Ascending aorta (tissue), 2 donors: ENCODE results near the gene MYMK. TPM values are rescaled to one million over a fixed set of nuclear protein-coding genes. Genes with fewer than 3 reads are reported as not detected.

Experiments used
- DNase-seq, 2 donors: peaks; one replicate each; pipeline ENCODE4 v3.0.0-alpha.2; 2019; ENCODE audit warnings: low spot score in 2 of 2
- H3K27ac ChIP-seq, 2 donors: fragments of 200-600 bp; sonication (generic); one replicate each; pipeline ENCODE4 v1.5.1; 2016 to 2017; ENCODE audit warnings: mild to moderate bottlenecking in 1 of 2
- H3K27me3 ChIP-seq: fragments of 200-600 bp; sonication (generic); one replicate; pipeline ENCODE4 v1.5.1; 2017
- H3K36me3 ChIP-seq, 2 donors: fragments of 200-600 bp; sonication (generic); one replicate each; pipeline ENCODE4 v1.5.1; 2016
- H3K4me1 ChIP-seq, 2 donors: fragments of 200-600 bp; sonication (generic); one replicate each; pipeline ENCODE4 v1.5.1; 2016 to 2017; ENCODE audit warnings: mild to moderate bottlenecking in 1 of 2
- H3K4me3 ChIP-seq, 2 donors: fragments of 200-600 bp; sonication (generic); one replicate each; pipeline ENCODE4 v1.5.1; 2016 to 2017; ENCODE audit warnings: mild to moderate bottlenecking in 1 of 2
- H3K9me3 ChIP-seq, 2 donors: fragments of 200-600 bp; sonication (generic); one replicate each; pipeline ENCODE4 v1.5.1; 2016
- CTCF ChIP-seq, 3 experiments: fragments of 200-600 bp in 2 of 3; fragments of 450-650 bp in 1 of 3; sonication (generic) in 2 of 3; IDR thresholded peaks; one replicate each; pipeline ENCODE4 v1.5.1; 2016 to 2019; ENCODE audit warnings: antibody characterized with exemption in 3 of 3, mild to moderate bottlenecking in 1 of 3, moderate library complexity in 1 of 3
- intact Hi-C: fragments of 100-400 bp; cut with DNase I; formaldehyde crosslinking; loops from one replicate; pipeline ENCODE4 v1.15.1; 2023
- total RNA-seq: library from RNA; depleted of rRNA; stranded (reverse); fragments of >200 nt; gene quantifications from one replicate; pipeline ENCODE4 v1.1.0, GENCODE V29; 2016

MYMK gene
- total RNA-seq, 1 donor from 2014 or later = not detected

GRCh38 chr9:133493845-133494540 is 30.8 kb downstream of the MYMK start:
- no peak for DNase-seq
- H3K4me3 ChIP-seq = no peak overlapping the region
- TF ChIP-seq CTCF (IDR thresholded peaks at IDR 0.05) = no peak
- intact Hi-C loops = no loop called here
- no peaks in the 10 kb centered on the region for H3K36me3 ChIP-seq
- peaks cover 10 to 15% of the 10 kb centered on the region in 2 donors for H3K4me1 ChIP-seq
- no peaks in the 10 kb centered on the region for H3K27me3 ChIP-seq
- H3K9me3 ChIP-seq = no peaks in the 10 kb centered on the region
- H3K27ac ChIP-seq = no peak overlapping the region

- Histone ChIP-seq H3K36me3 (no peaks in the 10 kb centered on the region), H3K4me3 (no peak overlapping the region), H3K4me1 (peaks cover 10 to 15% of the 10 kb centered on the region in 2 donors), H3K9me3 (no peaks in the 10 kb centered on the region), H3K27ac (no peak overlapping the region), H3K27me3 (no peaks in the 10 kb centered on the region)
- no peak for DNase-seq
- intact Hi-C loops = no loop called here
- no peak for TF ChIP-seq CTCF (IDR thresholded peaks at IDR 0.05)
Observed at GRCh38 chr9:133493428-133493827, 31.3 kb downstream of the MYMK start.

GRCh38 chr9:133492061-133493021 is 32.4 kb downstream of the MYMK start:
- peak overlapping the region; percentile 72 to 73 for H3K27ac ChIP-seq
- H3K27me3 ChIP-seq = no peaks in the 10 kb centered on the region
- H3K4me3 ChIP-seq = no peak overlapping the region
- TF ChIP-seq CTCF (IDR thresholded peaks at IDR 0.05) = no peak
- intact Hi-C loops = no loop called here
- no peak for DNase-seq
- H3K36me3 ChIP-seq = no peaks in the 10 kb centered on the region
- no peaks in the 10 kb centered on the region for H3K9me3 ChIP-seq
- peaks cover 10 to 15% of the 10 kb centered on the region in 2 donors for H3K4me1 ChIP-seq

GRCh38 chr9:133491656-133491925 is 33.2 kb downstream of the MYMK start:
- H3K27me3 ChIP-seq = no peaks in the 10 kb centered on the region
- intact Hi-C loops = no loop called here
- no peak for TF ChIP-seq CTCF (IDR thresholded peaks at IDR 0.05)
- no peaks in the 10 kb centered on the region for H3K36me3 ChIP-seq
- peaks cover 10 to 15% of the 10 kb centered on the region in 2 donors for H3K4me1 ChIP-seq
- DNase-seq = no peak
- no peaks in the 10 kb centered on the region for H3K9me3 ChIP-seq
- H3K4me3 ChIP-seq = no peak overlapping the region
- H3K27ac ChIP-seq = peak overlapping the region; percentile 72 to 73

- H3K36me3 ChIP-seq = no peaks in the 10 kb centered on the region
- H3K27ac ChIP-seq = peak overlapping the region in 1 of 2 donors; percentile 73
- no peaks in the 10 kb centered on the region for H3K27me3 ChIP-seq
- DNase-seq = no peak
- peaks cover 10 to 15% of the 10 kb centered on the region in 2 donors for H3K4me1 ChIP-seq
- no peaks in the 10 kb centered on the region for H3K9me3 ChIP-seq
- no peak overlapping the region for H3K4me3 ChIP-seq
- TF ChIP-seq CTCF (IDR thresholded peaks at IDR 0.05) = no peak
- intact Hi-C loops = no loop called here
Observed at GRCh38 chr9:133490865-133491655, 33.7 kb downstream of the MYMK start.
